Panc1 (cell line): ENCODE data around the gene KRTAP10-11. TPM values are rescaled to one million over a fixed set of nuclear protein-coding genes. Genes with fewer than 3 reads are reported as not detected.

Experiments
- ATAC-seq: fragments of 200-7000 bp; cut with Tn5 transposase; 2 replicates; pipeline ENCODE4 v1.9.1; 2020; ENCODE audit warnings: mild to moderate bottlenecking, moderate library complexity
- BruUV-seq: library from RNA; stranded (reverse); fragments of 400-500 nt; replicated peaks from 2 replicates; lab custom pipeline; 2021; lab: Mats Ljungman, UMichigan
- CTCF ChIA-PET: fragments of 300-600 bp; sonication (Branson Sonifier 250); formaldehyde crosslinking; loops from one replicate; lab custom pipeline; 2022; ENCODE audit warnings: antibody characterized with exemption; lab: Charles Lee
- POLR2A ChIA-PET: fragments of 300-600 bp; sonication (Branson Sonifier 250); formaldehyde crosslinking; loops from one replicate; lab custom pipeline; 2022; ENCODE audit warnings: antibody characterized with exemption; lab: Charles Lee
- DNase-seq: peaks from one replicate; pipeline ENCODE4 v3.0.0-alpha.2; 2010; ENCODE audit warnings: low read depth, low spot score
- H3K27ac ChIP-seq: 2 replicates; pipeline ENCODE4 v1.5.1; 2011; ENCODE audit warnings: mild to moderate bottlenecking, low read length, inconsistent platforms
- H3K27me3 ChIP-seq: fragments of 200-500 bp; sonication (Bioruptor generic); 2 replicates; pipeline ENCODE4 v1.6.0; 2014; ENCODE audit warnings: low read length, inconsistent platforms; ENCODE audit not compliant: control insufficient read depth, insufficient read depth
- H3K36me3 ChIP-seq: fragments of 200-500 bp; sonication (Bioruptor generic); 2 replicates; pipeline ENCODE4 v1.5.1; 2014; ENCODE audit warnings: inconsistent platforms, mild to moderate bottlenecking, low read length, moderate library complexity; ENCODE audit not compliant: control insufficient read depth, insufficient read depth
- H3K4me1 ChIP-seq: 2 replicates; pipeline ENCODE4 v1.5.1; 2011; ENCODE audit warnings: inconsistent platforms, mild to moderate bottlenecking, low read length, moderate library complexity; ENCODE audit not compliant: control insufficient read depth, insufficient read depth
- H3K4me3 ChIP-seq, 2 experiments: 2 replicates each; pipeline ENCODE4 v1.5.1; 2011 to 2012; ENCODE audit warnings: low read depth in 2 of 2, low read length in 2 of 2, mild to moderate bottlenecking in 2 of 2, inconsistent platforms in 1 of 2, moderate library complexity in 1 of 2
- H3K9me3 ChIP-seq: fragments of 200-500 bp; sonication (Bioruptor generic); 2 replicates; pipeline ENCODE4 v1.5.1; 2014; ENCODE audit warnings: low read depth, mild to moderate bottlenecking, inconsistent platforms, low read length, moderate library complexity; ENCODE audit not compliant: control insufficient read depth, insufficient read depth
- CTCF ChIP-seq: fragments of 450-650 bp; IDR thresholded peaks from 2 replicates; pipeline ENCODE4 v1.5.1; 2017; ENCODE audit warnings: mild to moderate bottlenecking
- POLR2AphosphoS5 ChIP-seq: IDR thresholded peaks from 2 replicates; pipeline ENCODE4 v1.6.1; 2012; ENCODE audit warnings: mild to moderate bottlenecking, low read depth, low read length, moderate library complexity
- REST ChIP-seq, 2 experiments: IDR thresholded peaks; 2 replicates each; pipeline ENCODE4 v1.6.1; 2011 to 2012; ENCODE audit warnings: low read depth in 2 of 2, control low read depth in 1 of 2, low read length in 1 of 2, mild to moderate bottlenecking in 1 of 2, moderate library complexity in 1 of 2; ENCODE audit not compliant: insufficient read depth in 1 of 2
- SIN3A ChIP-seq: IDR thresholded peaks from 2 replicates; pipeline ENCODE4 v1.6.1; 2012; ENCODE audit warnings: low read depth, mild to moderate bottlenecking, low read length, moderate library complexity, borderline replicate concordance; ENCODE audit not compliant: insufficient read depth
- TCF7L2 ChIP-seq: IDR thresholded peaks from 2 replicates; pipeline ENCODE4 v1.6.1; 2011; ENCODE audit warnings: mild to moderate bottlenecking, low read depth, low read length, inconsistent platforms
- in situ Hi-C: cut with HindIII; loops from 2 replicates; pipeline ENCODE4 v1.10.0; 2016; ENCODE audit warnings: low sequenced_read_pairs, low pct_unique_long_range_greater_than_20kb
- intact Hi-C: fragments of 100-400 bp; cut with micrococcal nuclease; formaldehyde crosslinking; loops from one replicate; pipeline ENCODE4 v1.10.0; 2022; ENCODE audit not compliant: unreplicated experiment
- total RNA-seq: library from RNA; stranded (reverse); gene quantifications from one replicate; pipeline ENCODE4 v1.2.1, GENCODE V29; 2021; ENCODE audit not compliant: unreplicated experiment

Gene KRTAP10-11
- total RNA-seq, 1 experiment from 2014 or later: not detected

GRCh38 chr21:44602463-44602850, 43.8 kb upstream of the KRTAP10-11 start:
- intact Hi-C loops (no loop called here), in situ Hi-C loops (no loop called here)
- Histone ChIP-seq H3K36me3 (no peaks in the 10 kb centered on the region), H3K27ac (no peak overlapping the region), H3K9me3 (no peaks in the 10 kb centered on the region), H3K4me3 (no peak overlapping the region), H3K4me1 (no peaks in the 10 kb centered on the region; the same call in 1 of the 2 replicates), H3K27me3 (no peaks in the 10 kb centered on the region)
- no TSS peak for BruUV-seq
- CTCF ChIA-PET: no interaction called here
- TF ChIP-seq POLR2AphosphoS5 (no peak), REST (IDR thresholded peaks at IDR 0.05; ENCODE audit: insufficient read depth in 1 of 2, low read depth in 2 of 2, low read length in 1 of 2) (no peak), SIN3A (no peak), CTCF (no peak), TCF7L2 (no peak)
- ATAC-seq (0 out of 2 replicates have a peak, but pooled peaks have one; percentile 23), DNase-seq (no peak)
- POLR2A ChIA-PET: no interaction called here

DNA sequence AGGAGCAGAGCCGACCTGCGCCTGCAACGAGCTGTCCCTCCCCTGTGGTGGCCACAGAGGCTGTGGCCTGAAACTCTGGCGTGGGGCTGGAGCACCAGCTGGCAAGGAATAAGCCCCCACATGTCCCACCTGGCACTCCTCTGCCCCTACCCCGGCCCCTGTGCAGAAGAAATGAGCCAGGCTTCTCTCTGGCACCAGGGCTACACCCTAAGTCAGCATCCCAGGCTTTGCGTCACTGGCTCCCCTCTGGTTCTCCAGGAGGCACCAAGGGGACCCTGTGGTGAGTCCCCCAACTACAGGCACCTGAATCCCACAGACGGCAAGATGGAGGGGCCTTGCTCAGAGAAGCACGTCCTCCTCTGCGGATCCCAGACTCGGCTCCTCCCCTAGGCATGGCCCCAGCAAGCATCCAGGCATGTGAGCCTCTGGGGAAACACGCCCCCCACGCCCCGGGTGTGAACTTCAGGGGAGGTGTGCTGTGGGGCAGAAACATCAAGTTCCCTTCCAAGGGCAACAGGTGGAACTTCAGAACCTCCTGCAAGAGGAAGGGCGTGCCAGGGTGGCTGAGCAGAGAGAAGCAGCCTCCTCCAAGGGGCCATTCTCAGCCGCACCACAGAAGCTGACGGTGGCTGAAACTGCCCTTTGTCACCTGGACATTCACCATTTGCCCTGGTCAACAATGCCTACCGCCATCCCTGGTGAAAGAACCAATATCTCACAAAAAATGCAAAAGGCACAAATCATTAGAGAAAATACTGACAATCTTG, 42.9 kb upstream of the KRTAP10-11 start:
- Histone ChIP-seq H3K4me3 (no peak overlapping the region), H3K27ac (no peak overlapping the region), H3K4me1 (no peaks in the 10 kb centered on the region; the same call in 1 of the 2 replicates), H3K27me3 (no peaks in the 10 kb centered on the region), H3K36me3 (no peaks in the 10 kb centered on the region), H3K9me3 (no peaks in the 10 kb centered on the region)
- BruUV-seq: no TSS peak
- ATAC-seq (no peak), DNase-seq (no peak)
- in situ Hi-C loops (no loop called here), intact Hi-C loops (no loop called here)
- TF ChIP-seq CTCF (no peak), TCF7L2 (no peak), POLR2AphosphoS5 (no peak), SIN3A (no peak), REST (IDR thresholded peaks at IDR 0.05; ENCODE audit: insufficient read depth in 1 of 2, low read depth in 2 of 2, low read length in 1 of 2) (no peak)
- ChIA-PET POLR2A (no interaction called here), CTCF (no interaction called here)
